ENCODE results near the gene RAP2A.

RAP2A gene

DNA sequence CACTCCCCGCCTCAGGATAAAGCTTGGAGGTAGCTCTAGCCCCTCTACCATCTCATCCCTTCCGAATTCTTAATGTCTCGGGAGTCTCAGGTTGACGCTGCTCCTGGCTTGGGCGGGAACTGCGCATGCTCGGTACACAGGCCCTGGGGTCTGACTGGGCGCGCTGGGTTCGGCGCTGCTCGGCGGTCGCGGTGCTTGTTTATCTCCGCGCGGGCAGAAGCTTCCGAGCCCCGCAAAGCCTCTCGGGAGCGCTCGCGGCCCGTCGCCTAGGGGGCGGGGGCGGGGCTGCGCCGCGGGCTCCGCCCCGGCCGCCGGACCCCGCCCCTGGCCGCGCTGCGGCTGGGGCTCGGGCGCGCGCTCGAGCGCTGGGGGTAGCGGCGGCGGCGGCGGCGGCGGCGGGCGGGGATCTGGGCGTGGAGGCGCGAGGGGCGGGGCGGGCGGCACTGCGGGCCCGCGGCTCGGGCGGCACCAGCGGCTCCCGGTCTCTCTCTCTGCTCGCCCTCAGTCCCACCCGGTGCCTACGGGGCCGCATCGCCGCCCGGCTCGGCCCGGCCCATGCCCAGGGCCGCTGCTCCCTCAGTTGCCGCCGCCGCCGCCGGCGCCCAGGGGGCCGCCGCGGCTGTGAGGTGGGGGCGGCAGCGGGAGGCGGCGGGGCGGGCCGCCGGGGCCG, at the start of gene RAP2A:
TSS of gene RAP2A (plus strand) at position 443 of the 670 bp plus-strand sequence. CDS start 302 bp downstream, outside the sequence.
- Histone ChIP-seq H3K9ac (ENCODE audit: low read depth, low read length, poor library complexity, severe bottlenecking) (peak within 1 kb of the TSS; percentile 97), H4K20me1 (ENCODE audit: insufficient read depth, low read length, poor library complexity, severe bottlenecking) (peaks cover 32% of the 10 kb centered on the region), H3K79me2 (ENCODE audit: insufficient read depth, low read length) (peaks cover 56% of the 10 kb centered on the region), H3K9me2 (replicated peaks; ENCODE audit: low read depth, low read length) (no peaks in the 10 kb centered on the region), H3K4me2 (ENCODE audit: low read depth, low read length, poor library complexity, severe bottlenecking) (peak within 1 kb of the TSS; percentile 97), H3K4me1 (ENCODE audit: insufficient read depth, low read length, poor library complexity, severe bottlenecking) (peaks cover 69% of the 10 kb centered on the region), H3K9me3 (ENCODE audit: insufficient read depth, low read depth, low read length) (no peaks in the 10 kb centered on the region), H3K27me3 (ENCODE audit: insufficient read depth, low read length, poor library complexity, severe bottlenecking) (no peaks in the 10 kb centered on the region), H2AFZ (ENCODE audit: low read length) (peak within 1 kb of the TSS; percentile 82), H3F3A (ENCODE audit: low read depth) (peaks cover 2% of the 10 kb centered on the region; the same call in 1 of the 2 replicates), H3K36me3 (ENCODE audit: insufficient read depth, low read length) (no peaks in the 10 kb centered on the region), H3K4me3 (ENCODE audit: low read length, poor library complexity, severe bottlenecking) (peak within 1 kb of the TSS; percentile 96)
- no peak for TF ChIP-seq EZH2phosphoT487 (IDR thresholded peaks at IDR 0.05; ENCODE audit: borderline replicate concordance)
- TF ChIP-seq, protein P1, sequence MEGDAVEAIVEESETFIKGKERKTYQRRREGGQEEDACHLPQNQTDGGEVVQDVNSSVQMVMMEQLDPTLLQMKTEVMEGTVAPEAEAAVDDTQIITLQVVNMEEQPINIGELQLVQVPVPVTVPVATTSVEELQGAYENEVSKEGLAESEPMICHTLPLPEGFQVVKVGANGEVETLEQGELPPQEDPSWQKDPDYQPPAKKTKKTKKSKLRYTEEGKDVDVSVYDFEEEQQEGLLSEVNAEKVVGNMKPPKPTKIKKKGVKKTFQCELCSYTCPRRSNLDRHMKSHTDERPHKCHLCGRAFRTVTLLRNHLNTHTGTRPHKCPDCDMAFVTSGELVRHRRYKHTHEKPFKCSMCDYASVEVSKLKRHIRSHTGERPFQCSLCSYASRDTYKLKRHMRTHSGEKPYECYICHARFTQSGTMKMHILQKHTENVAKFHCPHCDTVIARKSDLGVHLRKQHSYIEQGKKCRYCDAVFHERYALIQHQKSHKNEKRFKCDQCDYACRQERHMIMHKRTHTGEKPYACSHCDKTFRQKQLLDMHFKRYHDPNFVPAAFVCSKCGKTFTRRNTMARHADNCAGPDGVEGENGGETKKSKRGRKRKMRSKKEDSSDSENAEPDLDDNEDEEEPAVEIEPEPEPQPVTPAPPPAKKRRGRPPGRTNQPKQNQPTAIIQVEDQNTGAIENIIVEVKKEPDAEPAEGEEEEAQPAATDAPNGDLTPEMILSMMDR (conservative IDR thresholded peaks at IDR 0.05; ENCODE audit: low read length): no peak

DNA sequence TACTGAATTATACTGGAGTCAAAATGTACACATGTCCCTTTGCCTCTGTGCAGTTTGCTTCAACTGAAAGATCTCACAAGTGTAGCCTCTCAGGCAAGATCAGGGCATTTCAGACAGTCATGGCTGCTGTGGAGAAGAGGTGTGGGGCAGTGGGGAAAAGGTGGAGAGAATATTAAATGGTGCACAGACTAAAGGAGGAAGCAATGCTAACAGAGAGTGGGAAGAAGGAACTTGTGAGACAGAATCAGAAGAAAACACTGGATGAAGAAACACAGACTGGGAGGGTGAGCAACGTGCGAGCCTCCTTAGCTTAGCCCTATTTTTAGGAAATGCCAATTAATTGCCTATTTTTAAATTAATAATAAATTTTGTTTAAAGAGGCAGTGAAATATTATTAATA, 49.6 kb upstream of the RAP2A start:
- Histone ChIP-seq H3K79me2 (ENCODE audit: insufficient read depth, low read length) (no peaks in the 10 kb centered on the region), H3K27me3 (ENCODE audit: insufficient read depth, low read length, poor library complexity, severe bottlenecking) (no peaks in the 10 kb centered on the region), H3F3A (ENCODE audit: low read depth) (no peaks in the 10 kb centered on the region), H3K4me3 (ENCODE audit: low read length, poor library complexity, severe bottlenecking) (no peak overlapping the region), H3K4me1 (ENCODE audit: insufficient read depth, low read length, poor library complexity, severe bottlenecking) (peaks cover 18% of the 10 kb centered on the region), H3K9ac (ENCODE audit: low read depth, low read length, poor library complexity, severe bottlenecking) (no peak overlapping the region), H3K36me3 (ENCODE audit: insufficient read depth, low read length) (no peaks in the 10 kb centered on the region), H2AFZ (ENCODE audit: low read length) (no peak overlapping the region), H3K9me3 (ENCODE audit: insufficient read depth, low read depth, low read length) (no peaks in the 10 kb centered on the region), H4K20me1 (ENCODE audit: insufficient read depth, low read length, poor library complexity, severe bottlenecking) (no peaks in the 10 kb centered on the region), H3K9me2 (replicated peaks; ENCODE audit: low read depth, low read length) (no peaks in the 10 kb centered on the region), H3K4me2 (ENCODE audit: low read depth, low read length, poor library complexity, severe bottlenecking) (no peak overlapping the region)
- no peak for TF ChIP-seq EZH2phosphoT487 (IDR thresholded peaks at IDR 0.05; ENCODE audit: borderline replicate concordance)
- TF ChIP-seq, protein P1 (conservative IDR thresholded peaks at IDR 0.05; ENCODE audit: low read length): no peak

DNA sequence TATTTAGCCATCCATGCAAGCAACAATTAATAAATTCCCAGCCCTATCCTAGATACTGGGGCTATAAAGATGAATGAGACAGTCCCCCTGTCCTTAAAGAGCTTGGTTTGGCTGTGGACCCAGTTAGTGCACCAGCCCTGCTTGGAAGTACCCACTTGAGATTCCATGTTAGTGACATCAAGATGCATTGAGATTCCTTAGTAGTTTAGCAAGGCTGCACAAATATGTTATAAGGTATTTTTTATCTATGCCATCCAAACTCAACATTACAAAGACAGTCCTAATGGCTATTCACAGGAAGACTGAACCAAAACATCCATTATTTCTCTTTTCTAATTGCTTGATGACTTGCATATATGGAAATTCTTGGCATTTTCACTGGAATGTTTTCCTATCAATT, 48.8 kb upstream of the RAP2A start:
- Histone ChIP-seq H3K4me3 (ENCODE audit: low read length, poor library complexity, severe bottlenecking) (no peak overlapping the region), H3K27me3 (ENCODE audit: insufficient read depth, low read length, poor library complexity, severe bottlenecking) (no peaks in the 10 kb centered on the region), H3K4me1 (ENCODE audit: insufficient read depth, low read length, poor library complexity, severe bottlenecking) (peaks cover 18% of the 10 kb centered on the region), H3K9me2 (replicated peaks; ENCODE audit: low read depth, low read length) (no peaks in the 10 kb centered on the region), H3K79me2 (ENCODE audit: insufficient read depth, low read length) (no peaks in the 10 kb centered on the region), H3F3A (ENCODE audit: low read depth) (no peaks in the 10 kb centered on the region), H3K4me2 (ENCODE audit: low read depth, low read length, poor library complexity, severe bottlenecking) (no peak overlapping the region), H2AFZ (ENCODE audit: low read length) (no peak overlapping the region), H3K36me3 (ENCODE audit: insufficient read depth, low read length) (no peaks in the 10 kb centered on the region), H3K9me3 (ENCODE audit: insufficient read depth, low read depth, low read length) (no peaks in the 10 kb centered on the region), H4K20me1 (ENCODE audit: insufficient read depth, low read length, poor library complexity, severe bottlenecking) (no peaks in the 10 kb centered on the region), H3K9ac (ENCODE audit: low read depth, low read length, poor library complexity, severe bottlenecking) (no peak overlapping the region)
- TF ChIP-seq EZH2phosphoT487 (IDR thresholded peaks at IDR 0.05; ENCODE audit: borderline replicate concordance): no peak
- TF ChIP-seq, protein P1 (conservative IDR thresholded peaks at IDR 0.05; ENCODE audit: low read length): no peak
